HL-60 (cell line): ENCODE data around the gene TRPM2.

Source experiments
- GABPA ChIP-seq: IDR thresholded peaks from 2 replicates; pipeline ENCODE4 v1.6.1; 2012; ENCODE audit warnings: low read depth
- POLR2AphosphoS5 ChIP-seq: IDR thresholded peaks from 2 replicates; pipeline ENCODE4 v1.6.1; 2012; ENCODE audit warnings: low read depth
- SPI1 ChIP-seq: IDR thresholded peaks from 2 replicates; pipeline ENCODE4 v1.6.1; 2012; ENCODE audit warnings: low read depth, mild to moderate bottlenecking, borderline replicate concordance
- TF ChIP-seq, protein P1 (sequence below): IDR thresholded peaks from one replicate; pipeline ENCODE4 v1.5.1; 2011; ENCODE audit warnings: low read length, control low read depth, inconsistent platforms; ENCODE audit not compliant: insufficient read depth
- TF ChIP-seq, protein P2 (sequence below): IDR thresholded peaks from 2 replicates; pipeline ENCODE4 v1.6.1; 2012; ENCODE audit warnings: low read depth; ENCODE audit not compliant: insufficient replicate concordance

DNA sequence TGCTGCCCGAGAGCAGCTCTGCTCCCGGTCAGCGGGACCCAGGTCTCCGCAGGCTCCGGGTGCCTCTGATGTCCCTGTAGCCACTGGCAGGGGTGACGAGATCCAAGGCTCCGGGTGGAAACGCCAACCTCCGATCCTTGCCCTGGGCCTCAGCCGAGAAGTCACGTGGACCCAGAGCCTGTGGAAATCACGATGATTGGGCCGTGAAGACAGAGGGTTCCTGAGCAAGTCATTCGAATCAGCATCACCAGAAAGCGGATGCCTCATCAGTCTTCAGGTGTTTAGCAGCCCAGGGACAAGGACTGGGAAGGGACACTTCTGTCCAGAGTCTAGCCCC lies 114.4 kb downstream of the TRPM2 start:
- no peak for TF ChIP-seq SPI1
- no peak for TF ChIP-seq POLR2AphosphoS5
- TF ChIP-seq, protein P1, sequence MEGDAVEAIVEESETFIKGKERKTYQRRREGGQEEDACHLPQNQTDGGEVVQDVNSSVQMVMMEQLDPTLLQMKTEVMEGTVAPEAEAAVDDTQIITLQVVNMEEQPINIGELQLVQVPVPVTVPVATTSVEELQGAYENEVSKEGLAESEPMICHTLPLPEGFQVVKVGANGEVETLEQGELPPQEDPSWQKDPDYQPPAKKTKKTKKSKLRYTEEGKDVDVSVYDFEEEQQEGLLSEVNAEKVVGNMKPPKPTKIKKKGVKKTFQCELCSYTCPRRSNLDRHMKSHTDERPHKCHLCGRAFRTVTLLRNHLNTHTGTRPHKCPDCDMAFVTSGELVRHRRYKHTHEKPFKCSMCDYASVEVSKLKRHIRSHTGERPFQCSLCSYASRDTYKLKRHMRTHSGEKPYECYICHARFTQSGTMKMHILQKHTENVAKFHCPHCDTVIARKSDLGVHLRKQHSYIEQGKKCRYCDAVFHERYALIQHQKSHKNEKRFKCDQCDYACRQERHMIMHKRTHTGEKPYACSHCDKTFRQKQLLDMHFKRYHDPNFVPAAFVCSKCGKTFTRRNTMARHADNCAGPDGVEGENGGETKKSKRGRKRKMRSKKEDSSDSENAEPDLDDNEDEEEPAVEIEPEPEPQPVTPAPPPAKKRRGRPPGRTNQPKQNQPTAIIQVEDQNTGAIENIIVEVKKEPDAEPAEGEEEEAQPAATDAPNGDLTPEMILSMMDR, result no peak
- TF ChIP-seq GABPA, result no peak
- TF ChIP-seq, protein P2, sequence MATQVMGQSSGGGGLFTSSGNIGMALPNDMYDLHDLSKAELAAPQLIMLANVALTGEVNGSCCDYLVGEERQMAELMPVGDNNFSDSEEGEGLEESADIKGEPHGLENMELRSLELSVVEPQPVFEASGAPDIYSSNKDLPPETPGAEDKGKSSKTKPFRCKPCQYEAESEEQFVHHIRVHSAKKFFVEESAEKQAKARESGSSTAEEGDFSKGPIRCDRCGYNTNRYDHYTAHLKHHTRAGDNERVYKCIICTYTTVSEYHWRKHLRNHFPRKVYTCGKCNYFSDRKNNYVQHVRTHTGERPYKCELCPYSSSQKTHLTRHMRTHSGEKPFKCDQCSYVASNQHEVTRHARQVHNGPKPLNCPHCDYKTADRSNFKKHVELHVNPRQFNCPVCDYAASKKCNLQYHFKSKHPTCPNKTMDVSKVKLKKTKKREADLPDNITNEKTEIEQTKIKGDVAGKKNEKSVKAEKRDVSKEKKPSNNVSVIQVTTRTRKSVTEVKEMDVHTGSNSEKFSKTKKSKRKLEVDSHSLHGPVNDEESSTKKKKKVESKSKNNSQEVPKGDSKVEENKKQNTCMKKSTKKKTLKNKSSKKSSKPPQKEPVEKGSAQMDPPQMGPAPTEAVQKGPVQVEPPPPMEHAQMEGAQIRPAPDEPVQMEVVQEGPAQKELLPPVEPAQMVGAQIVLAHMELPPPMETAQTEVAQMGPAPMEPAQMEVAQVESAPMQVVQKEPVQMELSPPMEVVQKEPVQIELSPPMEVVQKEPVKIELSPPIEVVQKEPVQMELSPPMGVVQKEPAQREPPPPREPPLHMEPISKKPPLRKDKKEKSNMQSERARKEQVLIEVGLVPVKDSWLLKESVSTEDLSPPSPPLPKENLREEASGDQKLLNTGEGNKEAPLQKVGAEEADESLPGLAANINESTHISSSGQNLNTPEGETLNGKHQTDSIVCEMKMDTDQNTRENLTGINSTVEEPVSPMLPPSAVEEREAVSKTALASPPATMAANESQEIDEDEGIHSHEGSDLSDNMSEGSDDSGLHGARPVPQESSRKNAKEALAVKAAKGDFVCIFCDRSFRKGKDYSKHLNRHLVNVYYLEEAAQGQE, result no peak
